ENCODE data around the gene LAMA2.

GRCh38 chr6:129510950-129511349, 628.0 kb downstream of the LAMA2 start:
- TF ChIP-seq, protein P1, sequence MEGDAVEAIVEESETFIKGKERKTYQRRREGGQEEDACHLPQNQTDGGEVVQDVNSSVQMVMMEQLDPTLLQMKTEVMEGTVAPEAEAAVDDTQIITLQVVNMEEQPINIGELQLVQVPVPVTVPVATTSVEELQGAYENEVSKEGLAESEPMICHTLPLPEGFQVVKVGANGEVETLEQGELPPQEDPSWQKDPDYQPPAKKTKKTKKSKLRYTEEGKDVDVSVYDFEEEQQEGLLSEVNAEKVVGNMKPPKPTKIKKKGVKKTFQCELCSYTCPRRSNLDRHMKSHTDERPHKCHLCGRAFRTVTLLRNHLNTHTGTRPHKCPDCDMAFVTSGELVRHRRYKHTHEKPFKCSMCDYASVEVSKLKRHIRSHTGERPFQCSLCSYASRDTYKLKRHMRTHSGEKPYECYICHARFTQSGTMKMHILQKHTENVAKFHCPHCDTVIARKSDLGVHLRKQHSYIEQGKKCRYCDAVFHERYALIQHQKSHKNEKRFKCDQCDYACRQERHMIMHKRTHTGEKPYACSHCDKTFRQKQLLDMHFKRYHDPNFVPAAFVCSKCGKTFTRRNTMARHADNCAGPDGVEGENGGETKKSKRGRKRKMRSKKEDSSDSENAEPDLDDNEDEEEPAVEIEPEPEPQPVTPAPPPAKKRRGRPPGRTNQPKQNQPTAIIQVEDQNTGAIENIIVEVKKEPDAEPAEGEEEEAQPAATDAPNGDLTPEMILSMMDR (IDR thresholded peaks at IDR 0.05) = no peak
- TF ChIP-seq POLR2A (IDR thresholded peaks at IDR 0.05) = no peak
